ENCODE results near the gene CTCF. TPM values are rescaled to one million over a fixed set of nuclear protein-coding genes. Genes with fewer than 3 reads are reported as not detected.

CTCF gene
- total RNA-seq, 1 donor from 2014 or later = 25.9 TPM

GRCh38 chr16:67647111-67647651, 84.9 kb downstream of the CTCF start:
- TF ChIP-seq, protein P1, sequence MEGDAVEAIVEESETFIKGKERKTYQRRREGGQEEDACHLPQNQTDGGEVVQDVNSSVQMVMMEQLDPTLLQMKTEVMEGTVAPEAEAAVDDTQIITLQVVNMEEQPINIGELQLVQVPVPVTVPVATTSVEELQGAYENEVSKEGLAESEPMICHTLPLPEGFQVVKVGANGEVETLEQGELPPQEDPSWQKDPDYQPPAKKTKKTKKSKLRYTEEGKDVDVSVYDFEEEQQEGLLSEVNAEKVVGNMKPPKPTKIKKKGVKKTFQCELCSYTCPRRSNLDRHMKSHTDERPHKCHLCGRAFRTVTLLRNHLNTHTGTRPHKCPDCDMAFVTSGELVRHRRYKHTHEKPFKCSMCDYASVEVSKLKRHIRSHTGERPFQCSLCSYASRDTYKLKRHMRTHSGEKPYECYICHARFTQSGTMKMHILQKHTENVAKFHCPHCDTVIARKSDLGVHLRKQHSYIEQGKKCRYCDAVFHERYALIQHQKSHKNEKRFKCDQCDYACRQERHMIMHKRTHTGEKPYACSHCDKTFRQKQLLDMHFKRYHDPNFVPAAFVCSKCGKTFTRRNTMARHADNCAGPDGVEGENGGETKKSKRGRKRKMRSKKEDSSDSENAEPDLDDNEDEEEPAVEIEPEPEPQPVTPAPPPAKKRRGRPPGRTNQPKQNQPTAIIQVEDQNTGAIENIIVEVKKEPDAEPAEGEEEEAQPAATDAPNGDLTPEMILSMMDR (conservative IDR thresholded peaks at IDR 0.05; ENCODE audit: low read depth, low read length) = no peak
- no peak overlapping the region for H3K4me3 ChIP-seq (ENCODE audit: low read depth, low read length)
- no peak for DNase-seq (ENCODE audit: low read depth)

GRCh38 chr16:67647681-67648080, 85.4 kb downstream of the CTCF start:
- no peak for DNase-seq (ENCODE audit: low read depth)
- H3K4me3 ChIP-seq (ENCODE audit: low read depth, low read length) = no peak overlapping the region
- TF ChIP-seq, protein P1 (conservative IDR thresholded peaks at IDR 0.05; ENCODE audit: low read depth, low read length) = no peak

- H3K4me3 ChIP-seq (ENCODE audit: low read depth, low read length) = no peak overlapping the region
- TF ChIP-seq, protein P1 (conservative IDR thresholded peaks at IDR 0.05; ENCODE audit: low read depth, low read length) = no peak
- DNase-seq (ENCODE audit: low read depth) = no peak
Observed at GRCh38 chr16:67648088-67648763, 85.9 kb downstream of the CTCF start.

- TF ChIP-seq, protein P1 (conservative IDR thresholded peaks at IDR 0.05; ENCODE audit: low read depth, low read length) = no peak
- no peak for DNase-seq (ENCODE audit: low read depth)
Observed at GRCh38 chr16:67648764-67649407, 86.6 kb downstream of the CTCF start.

GRCh38 chr16:67649494-67649931, 87.2 kb downstream of the CTCF start:
- DNase-seq (ENCODE audit: low read depth) = no peak
- TF ChIP-seq, protein P1 (conservative IDR thresholded peaks at IDR 0.05; ENCODE audit: low read depth, low read length) = no peak
- H3K4me3 ChIP-seq (ENCODE audit: low read depth, low read length) = no peak overlapping the region

More at GRCh38 chr16:67648764-67649407, 86.6 kb downstream of the CTCF start:
- no peak overlapping the region for H3K4me3 ChIP-seq (ENCODE audit: low read depth, low read length)

DNA sequence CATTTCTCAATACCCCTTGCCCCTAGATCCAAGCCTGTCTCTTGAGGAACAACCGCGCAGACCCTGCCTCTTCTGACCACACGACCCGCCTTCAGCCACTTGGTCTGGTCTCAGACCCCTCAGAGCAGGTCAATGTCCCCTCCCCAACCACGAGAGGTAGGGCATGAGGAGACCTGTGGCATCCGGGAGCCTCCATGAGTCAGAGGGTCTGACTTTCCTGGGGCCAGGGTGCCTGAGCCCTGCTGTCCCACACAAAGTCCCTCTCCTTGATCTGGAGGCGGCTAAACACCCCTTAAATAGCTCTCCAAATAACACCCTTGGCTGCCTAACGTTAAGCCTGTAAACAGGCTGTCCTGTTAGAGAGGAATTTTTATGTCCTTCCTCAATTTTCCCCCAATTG, 87.7 kb downstream of the CTCF start:
- DNase-seq (ENCODE audit: low read depth) = no peak
- TF ChIP-seq, protein P1 (conservative IDR thresholded peaks at IDR 0.05; ENCODE audit: low read depth, low read length) = no peak

More for the DNA sequence above, 87.7 kb downstream of the CTCF start:
- H3K4me3 ChIP-seq (ENCODE audit: low read depth, low read length) = no peak overlapping the region

All from epithelial cell of proximal tubule (primary cell).